Skeletal muscle satellite cell (primary cell): ENCODE results near the gene ICA1L.
"Not testable (repeated sequence)": the region's sequence is repeated elsewhere in the genome, so short reads cannot be mapped to it uniquely, and the experiment has no call there.

Experiments used
- H3K27me3 ChIP-seq: 2 replicates; pipeline ENCODE4 v1.7.0; 2013; ENCODE audit warnings: low read length; ENCODE audit not compliant: control insufficient read depth, insufficient read depth
- H3K36me3 ChIP-seq: 2 replicates; pipeline ENCODE4 v1.7.0; 2013; ENCODE audit warnings: mild to moderate bottlenecking, control low read depth, low read length; ENCODE audit not compliant: insufficient read depth
- H3K4me1 ChIP-seq: 2 replicates; pipeline ENCODE4 v1.7.0; 2013; ENCODE audit warnings: low read length; ENCODE audit not compliant: control insufficient read depth, insufficient read depth
- H3K4me2 ChIP-seq: 2 replicates; pipeline ENCODE4 v1.7.0; 2013; ENCODE audit warnings: mild to moderate bottlenecking, low read length
- H3K4me3 ChIP-seq: 2 replicates; pipeline ENCODE4 v1.7.0; 2013; ENCODE audit warnings: low read length
- H3K9ac ChIP-seq: 2 replicates; pipeline ENCODE4 v1.7.0; 2013; ENCODE audit warnings: mild to moderate bottlenecking, low read depth, low read length, moderate library complexity
- H3K9me3 ChIP-seq: replicated peaks from 2 replicates; pipeline ENCODE4 v1.7.0; 2013; ENCODE audit warnings: mild to moderate bottlenecking, control low read depth, low read length

Gene ICA1L

DNA sequence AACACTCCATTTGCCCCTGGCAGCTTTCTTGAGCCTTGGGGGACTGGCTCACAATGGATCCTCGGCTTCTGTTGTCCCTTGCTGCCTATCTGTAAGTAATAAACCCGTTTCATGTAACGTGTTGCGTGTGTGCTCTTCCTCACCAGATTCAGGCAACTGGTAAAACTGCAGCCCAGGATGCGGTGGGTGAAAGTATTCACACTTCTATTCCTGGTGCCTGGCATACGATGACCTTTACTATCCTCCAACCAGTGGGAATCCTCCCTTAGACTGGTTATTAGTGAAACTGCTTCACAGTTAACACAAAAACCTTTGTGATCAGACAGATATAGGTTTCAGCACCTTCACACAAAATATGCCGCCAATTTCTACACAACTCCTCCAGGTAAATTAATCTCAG is 13.6 kb upstream of the ICA1L start:
- Histone ChIP-seq H3K4me3 (no peak overlapping the region), H3K9me3 (no peaks in the 10 kb centered on the region)

DNA sequence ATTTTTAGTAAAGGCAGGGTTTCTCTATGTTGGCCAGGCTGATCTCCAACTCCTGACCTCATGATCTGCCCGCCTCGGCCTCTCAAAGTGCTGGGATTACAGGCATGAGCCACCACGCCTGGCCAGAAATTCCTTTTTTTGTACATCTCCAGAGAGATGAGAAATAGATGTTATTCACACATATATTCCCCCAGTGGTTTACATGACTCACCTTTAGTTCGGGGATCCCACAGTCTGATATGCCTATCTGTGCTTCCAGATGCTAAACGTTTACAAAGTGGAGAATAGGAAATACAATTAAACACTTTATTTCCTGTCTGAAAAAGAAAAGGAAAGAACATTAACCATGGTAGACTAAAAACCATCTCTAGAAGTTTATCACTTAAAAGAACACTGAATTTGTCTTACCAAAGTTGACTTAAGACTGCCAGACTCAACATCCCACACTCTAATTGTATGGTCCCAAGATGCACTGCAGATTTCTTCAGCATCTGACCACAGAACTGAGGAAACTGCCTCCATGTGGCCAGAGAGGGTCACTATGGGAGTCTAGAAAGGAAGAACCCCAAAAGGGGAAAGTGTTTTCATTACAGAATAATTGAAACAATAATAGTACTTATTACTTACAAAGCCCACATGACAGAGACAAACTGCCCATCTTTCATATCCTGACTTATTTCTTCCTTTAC is 12.6 kb upstream of the ICA1L start:
- H3K36me3 ChIP-seq: peaks cover 30% of the 10 kb centered on the region
- no peak overlapping the region for H3K4me2 ChIP-seq
- H3K27me3 ChIP-seq: no peaks in the 10 kb centered on the region
- no peak overlapping the region for H3K9ac ChIP-seq
- H3K4me3 ChIP-seq: no peak overlapping the region
- no peaks in the 10 kb centered on the region for H3K4me1 ChIP-seq
- H3K9me3 ChIP-seq: no peaks in the 10 kb centered on the region

More for the DNA sequence above, 13.6 kb upstream of the ICA1L start:
- H3K36me3 ChIP-seq: peaks cover 30% of the 10 kb centered on the region
- no peak overlapping the region for H3K9ac ChIP-seq
- H3K4me2 ChIP-seq: no peak overlapping the region
- no peaks in the 10 kb centered on the region for H3K27me3 ChIP-seq
- no peaks in the 10 kb centered on the region for H3K4me1 ChIP-seq

DNA sequence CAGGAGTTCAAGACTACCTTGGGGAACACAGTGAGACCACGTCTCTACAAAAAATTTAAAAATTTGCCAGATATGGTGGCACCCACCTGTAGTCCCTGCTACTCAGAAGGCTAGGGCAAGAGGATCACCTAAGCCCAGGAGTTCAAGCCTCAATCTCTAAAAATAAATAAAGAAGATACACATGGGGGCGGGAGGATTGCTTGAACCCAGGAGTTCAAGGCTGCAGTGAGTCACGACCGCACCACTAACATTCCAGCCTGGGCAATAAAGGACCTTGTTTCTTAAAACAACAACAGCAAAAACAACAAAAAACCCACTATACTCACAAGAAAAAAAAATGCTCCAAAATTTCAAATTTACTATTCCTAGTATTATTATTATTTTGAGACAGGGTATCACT is 10.0 kb upstream of the ICA1L start:
- Histone ChIP-seq H3K9ac (no peak overlapping the region), H3K36me3 (peaks cover 17% of the 10 kb centered on the region), H3K4me1 (no peaks in the 10 kb centered on the region), H3K4me3 (no peak overlapping the region), H3K27me3 (no peaks in the 10 kb centered on the region), H3K9me3 (no peaks in the 10 kb centered on the region), H3K4me2 (no peak overlapping the region)

DNA sequence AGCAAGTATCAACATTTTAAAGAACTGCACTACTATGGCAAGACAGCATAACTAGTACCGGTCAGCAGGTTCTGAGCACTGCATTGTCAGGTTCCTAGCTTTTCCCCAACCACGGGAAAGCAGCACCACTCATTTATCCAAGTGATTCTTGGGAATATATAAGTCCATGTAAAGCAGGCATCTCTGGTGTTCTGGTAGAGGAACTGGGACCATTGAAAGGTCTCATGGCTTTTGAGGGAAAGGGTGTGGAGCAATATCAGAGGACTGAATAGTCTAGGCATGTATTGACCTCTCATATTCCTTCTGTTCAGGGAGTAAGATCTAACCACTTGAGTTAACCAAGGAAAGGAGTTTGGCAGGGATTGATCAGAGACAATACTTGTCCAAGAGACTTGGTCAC is 6.1 kb upstream of the ICA1L start:
- Histone ChIP-seq H3K9ac (no peak overlapping the region), H3K36me3 (no peaks in the 10 kb centered on the region), H3K27me3 (no peaks in the 10 kb centered on the region), H3K4me1 (no peaks in the 10 kb centered on the region), H3K4me2 (no peak overlapping the region), H3K9me3 (no peaks in the 10 kb centered on the region), H3K4me3 (no peak overlapping the region)

DNA sequence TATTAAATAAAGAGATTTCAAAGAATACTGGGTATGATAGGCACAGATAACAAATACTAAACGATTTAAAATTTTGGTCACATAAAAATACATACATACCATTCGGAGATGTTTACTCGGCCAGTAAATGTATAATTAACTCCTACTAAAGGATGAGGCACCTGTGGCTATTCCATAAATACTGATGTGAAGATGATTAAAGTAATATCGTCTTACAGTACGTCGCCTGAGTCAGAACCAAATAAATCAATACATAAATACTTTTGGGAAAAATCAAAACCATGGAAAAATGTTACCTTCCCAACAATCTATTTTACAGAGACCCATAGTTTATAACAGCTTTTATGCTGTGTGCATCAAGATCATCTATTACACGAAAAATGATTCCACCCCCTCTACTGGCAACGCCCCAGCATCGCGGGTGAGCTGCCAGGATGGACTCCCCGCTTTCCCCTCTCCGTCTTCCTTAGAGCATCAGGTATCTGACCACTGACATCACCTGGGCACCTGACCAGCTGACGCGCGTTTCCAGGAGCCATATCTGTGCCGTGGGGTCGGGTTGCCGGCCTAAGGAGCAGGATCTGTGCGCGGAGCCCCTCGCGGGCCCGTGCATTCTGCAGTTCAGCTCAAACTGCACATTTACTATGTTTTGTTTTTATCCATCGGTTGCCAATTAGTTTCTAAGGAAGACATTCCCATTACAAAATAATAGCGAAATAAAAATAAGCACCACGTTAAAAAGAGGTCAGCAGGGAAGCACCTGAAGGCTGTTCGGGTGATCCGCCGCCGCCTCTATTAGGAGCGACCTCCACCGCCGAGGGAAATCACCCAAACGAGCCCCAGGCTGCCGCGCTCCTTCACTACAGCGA is 901 bp downstream of the ICA1L start:
- Histone ChIP-seq H3K4me1 (peaks cover 3% of the 10 kb centered on the region), H3K9me3 (no peaks in the 10 kb centered on the region), H3K27me3 (no peaks in the 10 kb centered on the region), H3K4me3 (peak overlapping the region; percentile 80), H3K4me2 (peak overlapping the region; percentile 86), H3K36me3 (no peaks in the 10 kb centered on the region), H3K9ac (peak overlapping the region; percentile 83)

DNA sequence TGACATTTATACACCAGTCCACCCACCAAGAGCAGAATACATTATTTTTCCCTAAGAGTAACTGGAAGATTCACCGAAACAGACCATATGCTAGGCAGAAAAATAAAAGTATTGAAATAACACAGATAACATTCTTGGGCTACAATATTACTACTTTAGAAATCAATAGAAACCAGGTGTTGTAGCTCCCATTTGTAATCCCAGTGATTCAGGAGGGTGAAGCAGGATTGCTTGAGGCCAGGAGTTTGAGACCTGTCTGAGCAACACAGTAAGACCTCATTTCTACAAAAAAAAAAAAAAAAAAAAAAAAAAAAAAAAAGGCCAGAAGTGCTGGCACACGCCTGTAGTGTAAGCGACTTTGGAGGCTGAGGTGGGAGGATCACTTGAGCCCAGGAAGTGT is 9.6 kb downstream of the ICA1L start:
- H3K27me3 ChIP-seq: no peaks in the 10 kb centered on the region
- no peaks in the 10 kb centered on the region for H3K4me1 ChIP-seq
- no peak overlapping the region for H3K9ac ChIP-seq
- no peak overlapping the region for H3K4me3 ChIP-seq
- H3K36me3 ChIP-seq: no peaks in the 10 kb centered on the region
- H3K4me2 ChIP-seq: no peak overlapping the region
- H3K9me3 ChIP-seq: no peaks in the 10 kb centered on the region

DNA sequence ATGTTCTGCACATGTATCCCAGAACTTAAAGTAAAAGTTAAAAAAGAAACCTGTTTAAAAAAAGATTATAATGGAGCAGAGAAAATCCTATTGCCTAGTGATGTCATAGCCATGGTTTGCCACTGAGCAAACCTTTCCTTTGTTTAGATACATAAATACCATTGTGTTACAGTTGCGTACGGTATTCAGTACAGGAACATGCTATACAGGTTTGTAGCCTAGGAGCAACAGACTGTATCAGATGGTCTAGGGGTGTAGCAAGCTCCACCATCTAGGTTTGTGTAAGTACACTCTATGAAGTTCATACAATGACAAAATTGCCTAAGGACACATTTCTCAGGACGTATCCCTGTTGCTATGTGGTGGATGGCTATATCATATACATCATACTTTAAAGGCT is 13.0 kb downstream of the ICA1L start:
- Histone ChIP-seq H3K9ac (no peak overlapping the region), H3K9me3 (no peaks in the 10 kb centered on the region), H3K36me3 (no peaks in the 10 kb centered on the region), H3K4me3 (no peak overlapping the region), H3K4me2 (no peak overlapping the region), H3K4me1 (no peaks in the 10 kb centered on the region), H3K27me3 (no peaks in the 10 kb centered on the region)

DNA sequence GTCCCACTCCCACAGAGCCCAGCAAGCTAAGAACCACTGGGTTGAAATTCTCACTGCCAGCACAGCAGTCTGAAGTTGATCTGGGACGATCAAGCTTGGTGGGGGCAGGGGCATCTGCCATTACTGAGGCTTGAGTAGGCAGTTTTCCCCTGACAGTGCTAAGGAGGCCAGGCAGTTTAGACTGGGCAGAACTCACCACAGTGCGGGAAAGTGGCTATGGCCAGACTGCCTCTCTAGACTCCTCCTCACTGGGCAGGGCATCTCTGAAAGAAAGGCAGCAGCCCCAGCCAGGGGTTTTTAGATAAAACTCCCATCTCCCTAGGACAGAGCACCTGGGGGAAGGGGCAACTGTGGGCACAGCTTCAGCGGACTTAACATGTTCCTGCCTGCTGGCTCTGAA is 22.2 kb downstream of the ICA1L start:
- not testable (repeated sequence) for H3K4me3 ChIP-seq, H3K4me2 ChIP-seq, H3K9ac ChIP-seq, H3K36me3 ChIP-seq, H3K27me3 ChIP-seq, H3K4me1 ChIP-seq, H3K9me3 ChIP-seq

DNA sequence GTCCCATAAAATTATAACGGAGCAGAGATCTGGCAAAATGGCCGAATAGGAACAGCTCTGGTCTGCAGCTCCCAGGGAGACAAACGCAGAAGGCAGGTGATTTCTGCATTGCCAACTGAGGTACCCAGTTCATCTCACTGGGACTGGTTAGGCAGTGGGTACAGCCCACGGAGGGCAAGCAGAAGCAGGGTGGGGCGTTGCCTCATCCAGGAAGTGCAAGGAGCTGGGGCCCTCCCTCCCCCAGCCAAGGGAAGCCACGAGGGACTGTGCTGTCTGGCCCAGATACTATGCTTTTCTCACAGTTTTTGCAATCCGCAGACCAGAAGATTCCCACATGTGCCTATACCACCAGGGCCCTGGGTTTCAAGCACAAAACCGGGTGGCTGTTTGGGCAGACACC is 22.8 kb downstream of the ICA1L start:
- Histone ChIP-seq H3K9ac (no peak overlapping the region), H3K4me3 (no peak overlapping the region)

DNA sequence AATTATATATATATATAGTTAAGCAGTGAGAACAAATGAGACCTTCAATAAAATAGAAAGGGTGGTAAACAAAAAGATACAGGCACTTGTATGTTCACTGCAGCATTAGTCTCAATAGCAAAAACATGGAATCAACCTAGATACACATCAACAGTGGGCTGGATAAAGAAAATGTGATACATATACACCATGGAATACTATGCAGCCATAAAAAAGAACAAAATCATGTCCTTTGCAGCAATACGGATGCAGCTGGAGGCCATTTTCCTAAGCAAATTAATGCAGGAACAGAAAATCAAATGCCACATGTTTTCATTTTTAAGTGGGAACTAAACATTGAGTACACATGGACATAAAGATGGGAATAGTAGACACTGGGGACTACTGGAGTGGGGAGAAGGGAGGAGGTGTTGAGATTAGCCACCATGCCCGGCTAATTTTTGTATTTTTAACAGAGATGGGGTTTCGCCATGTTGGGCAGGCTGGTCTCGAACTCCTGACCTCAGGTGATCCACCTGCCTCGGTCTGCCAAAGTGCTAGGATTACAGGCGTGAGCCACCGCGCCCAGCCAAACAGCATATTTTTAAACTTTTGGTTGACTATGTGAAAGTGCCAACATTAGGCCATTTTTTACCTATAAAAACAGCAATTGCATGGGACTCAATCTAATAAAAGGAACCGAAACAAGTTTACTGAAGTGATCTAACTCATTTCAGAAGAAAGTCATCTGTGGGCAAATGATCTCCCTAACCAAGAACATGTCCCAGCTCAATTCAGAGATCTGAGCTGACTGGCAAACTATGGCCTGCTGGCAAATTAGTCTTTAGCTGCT is 23.7 kb downstream of the ICA1L start:
- Histone ChIP-seq H3K27me3 (no peaks in the 10 kb centered on the region), H3K4me2 (no peak overlapping the region), H3K4me3 (no peak overlapping the region), H3K9ac (no peak overlapping the region), H3K9me3 (no peaks in the 10 kb centered on the region), H3K4me1 (no peaks in the 10 kb centered on the region), H3K36me3 (no peaks in the 10 kb centered on the region)

More for the DNA sequence above, 22.8 kb downstream of the ICA1L start:
- Histone ChIP-seq H3K4me2 (no peak overlapping the region), H3K4me1 (no peaks in the 10 kb centered on the region), H3K36me3 (no peaks in the 10 kb centered on the region), H3K27me3 (no peaks in the 10 kb centered on the region), H3K9me3 (no peaks in the 10 kb centered on the region)

DNA sequence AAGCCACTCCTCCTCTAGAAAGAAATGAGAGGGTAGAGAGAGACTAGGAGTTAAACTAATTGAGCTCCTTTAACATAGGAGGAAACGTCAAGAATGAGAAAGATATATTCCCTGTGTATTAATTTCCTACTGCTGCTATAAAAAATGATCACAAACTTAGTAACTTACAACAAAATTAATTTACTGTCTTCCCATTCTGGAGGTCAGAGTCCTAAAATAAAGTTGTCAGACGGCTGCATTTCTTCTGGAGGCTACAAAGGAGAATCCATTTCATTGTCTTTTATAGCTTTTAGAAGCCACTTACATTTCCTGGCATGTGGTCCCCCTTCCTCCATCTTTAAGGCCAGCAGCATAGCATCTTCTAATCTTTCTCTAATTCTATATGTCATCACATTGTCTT is 26.9 kb downstream of the ICA1L start:
- Histone ChIP-seq H3K4me3 (no peak overlapping the region), H3K27me3 (no peaks in the 10 kb centered on the region), H3K4me1 (no peaks in the 10 kb centered on the region), H3K9me3 (no peaks in the 10 kb centered on the region), H3K36me3 (no peaks in the 10 kb centered on the region), H3K9ac (no peak overlapping the region), H3K4me2 (no peak overlapping the region)
